HCT116 (cell line): ENCODE data around the gene PPFIBP1. TPM values are rescaled to one million over a fixed set of nuclear protein-coding genes. Genes with fewer than 3 reads are reported as not detected.

ENCODE experiments used
- ATAC-seq: fragments of 200-7000 bp; cut with Tn5 transposase; 2 replicates; pipeline ENCODE4 v1.9.1; 2020; ENCODE audit warnings: mild to moderate bottlenecking, moderate library complexity
- BruUV-seq: library from RNA; stranded (reverse); fragments of 400-500 nt; replicated peaks from 2 replicates; lab custom pipeline; 2021; lab: Mats Ljungman, UMichigan
- CTCF ChIA-PET: fragments of 300-600 bp; sonication (Branson Sonifier 250); formaldehyde crosslinking; loops from one replicate; lab custom pipeline; 2021; ENCODE audit warnings: antibody characterized with exemption; lab: Charles Lee
- POLR2A ChIA-PET: fragments of 300-600, 350-600 bp; sonication (Branson Sonifier 250); formaldehyde crosslinking; loops from one replicate; lab custom pipeline; 2021; ENCODE audit warnings: antibody characterized with exemption; lab: Charles Lee
- RAD21 ChIA-PET, 2 experiments: fragments of 300-600 bp; sonication (Branson Sonifier 250); formaldehyde crosslinking; loops; one replicate each; lab custom pipeline; 2023; ENCODE audit warnings: low total read pairs in 2 of 2; ENCODE audit not compliant: uncharacterized antibody in 2 of 2, unreplicated experiment in 2 of 2, low non-redundant PET in 1 of 2; lab: Charles Lee
- DNase-seq: peaks from one replicate; pipeline ENCODE4 v3.0.0-alpha.2; 2010; ENCODE audit warnings: low read depth, low spot score
- H2AFZ ChIP-seq: fragments of 200-600 bp; shearing (Covaris generic), sonication (generic); 2 replicates; pipeline ENCODE4 v1.6.1; 2017; ENCODE audit warnings: low read depth, mixed run types, mixed read lengths, antibody characterized with exemption, low read length; ENCODE audit not compliant: poor library complexity, severe bottlenecking
- H3K27ac ChIP-seq: 2 replicates; pipeline ENCODE4 v1.5.1; 2012; ENCODE audit warnings: low read depth, low read length
- H3K27me3 ChIP-seq: fragments of 200-600 bp; sonication (generic); 2 replicates; pipeline ENCODE4 v1.6.1; 2016; ENCODE audit warnings: mixed run types, low read length, mixed read lengths; ENCODE audit not compliant: insufficient read depth
- H3K36me3 ChIP-seq, 2 experiments: fragments of 200-500 bp in 1 of 2; fragments of 200-600 bp in 1 of 2; sonication (Bioruptor generic) in 1 of 2; sonication (generic) in 1 of 2; 2 replicates each; pipeline versions ENCODE4 v1.5.1 to v1.6.1; 2014 to 2016; ENCODE audit warnings: low read length in 2 of 2, inconsistent platforms in 1 of 2, mixed read lengths in 1 of 2, mixed run types in 1 of 2; ENCODE audit not compliant: insufficient read depth in 2 of 2, control insufficient read depth in 1 of 2
- H3K4me1 ChIP-seq, 2 experiments: fragments of 200-600 bp in 1 of 2; sonication (generic) in 1 of 2; 2 replicates each; pipeline versions ENCODE4 v1.5.1 to v1.6.1; 2012 to 2017; ENCODE audit warnings: low read length in 2 of 2, inconsistent platforms in 1 of 2, mild to moderate bottlenecking in 1 of 2, mixed read lengths in 1 of 2, mixed run types in 1 of 2, moderate library complexity in 1 of 2; ENCODE audit not compliant: insufficient read depth in 2 of 2, control insufficient read depth in 1 of 2
- H3K4me2 ChIP-seq: fragments of 200-600 bp; sonication (generic); 2 replicates; pipeline ENCODE4 v1.6.1; 2017; ENCODE audit warnings: mixed run types, low read length, mixed read lengths
- H3K4me3 ChIP-seq, 2 experiments: fragments of 200-600 bp in 1 of 2; sonication (generic) in 1 of 2; replicated peaks in 1 of 2; 2 replicates each; pipeline ENCODE4 v1.5.1; 2011 to 2016; ENCODE audit warnings: low read length in 2 of 2, control low read depth in 1 of 2, low read depth in 1 of 2, mild to moderate bottlenecking in 1 of 2, mixed read lengths in 1 of 2, mixed run types in 1 of 2
- H3K79me2 ChIP-seq: fragments of 200-600 bp; sonication (generic); 2 replicates; pipeline ENCODE4 v1.6.1; 2017; ENCODE audit warnings: mild to moderate bottlenecking, mixed run types, low read length, moderate library complexity, mixed read lengths; ENCODE audit not compliant: insufficient read depth
- H3K9ac ChIP-seq: fragments of 200-600 bp; sonication (generic); 2 replicates; pipeline ENCODE4 v1.6.1; 2016; ENCODE audit warnings: low read length, mixed read lengths
- H3K9me2 ChIP-seq: fragments of 200-600 bp; sonication (generic), shearing (Covaris generic); 2 replicates; pipeline ENCODE4 v1.6.1; 2017; ENCODE audit warnings: mixed run types, mild to moderate bottlenecking, moderate library complexity; ENCODE audit not compliant: insufficient read depth
- H3K9me3 ChIP-seq, 2 experiments: fragments of 200-500 bp in 1 of 2; fragments of 200-600 bp in 1 of 2; sonication (Bioruptor generic) in 1 of 2; sonication (generic) in 1 of 2; 2 replicates each; pipeline ENCODE4 v1.6.1; 2014 to 2017; ENCODE audit warnings: low read length in 2 of 2, mixed read lengths in 2 of 2, inconsistent platforms in 1 of 2, low read depth in 1 of 2, mild to moderate bottlenecking in 1 of 2, mixed run types in 1 of 2, moderate library complexity in 1 of 2; ENCODE audit not compliant: control insufficient read depth in 1 of 2, insufficient read depth in 1 of 2
- H4K20me1 ChIP-seq: fragments of 200-600 bp; sonication (generic), shearing (Covaris generic); 2 replicates; pipeline ENCODE4 v1.6.1; 2017; ENCODE audit warnings: mixed run types, mild to moderate bottlenecking, moderate library complexity; ENCODE audit not compliant: insufficient read depth
- CBX3 ChIP-seq: IDR thresholded peaks from 2 replicates; pipeline ENCODE4 v1.6.1; 2012; ENCODE audit warnings: low read depth
- CEBPB ChIP-seq: IDR thresholded peaks from 2 replicates; pipeline ENCODE4 v1.6.1; 2012; ENCODE audit warnings: low read depth
- CTCF ChIP-seq, 3 experiments: fragments of 200-600 bp in 1 of 3; sonication (generic) in 1 of 3; IDR thresholded peaks in 2 of 3; conservative IDR thresholded peaks in 1 of 3; 2 replicates each; pipeline ENCODE4 v1.5.1; 2012 to 2017; ENCODE audit warnings: low read depth in 2 of 3, low read length in 2 of 3, antibody characterized with exemption in 1 of 3, borderline replicate concordance in 1 of 3, control low read depth in 1 of 3, mild to moderate bottlenecking in 1 of 3, mixed read lengths in 1 of 3, mixed run types in 1 of 3, moderate library complexity in 1 of 3; ENCODE audit not compliant: insufficient read depth in 1 of 3
- POLR2AphosphoS5 ChIP-seq: IDR thresholded peaks from 2 replicates; pipeline ENCODE4 v1.6.1; 2011; ENCODE audit warnings: mild to moderate bottlenecking, low read depth, low read length, moderate library complexity
- REST ChIP-seq: IDR thresholded peaks from 2 replicates; pipeline ENCODE4 v1.6.1; 2012; ENCODE audit warnings: low read depth
- TCF7L2 ChIP-seq: IDR thresholded peaks from 2 replicates; pipeline ENCODE4 v1.7.0; 2011; ENCODE audit warnings: borderline replicate concordance, inconsistent platforms; ENCODE audit not compliant: insufficient read depth, insufficient read length; ENCODE audit errors: extremely low read depth
- YY1 ChIP-seq: IDR thresholded peaks from 2 replicates; pipeline ENCODE4 v1.6.1; 2011; ENCODE audit warnings: low read length, low read depth, moderate library complexity, mild to moderate bottlenecking; ENCODE audit not compliant: insufficient replicate concordance; ENCODE audit errors: extremely low read depth
- ZBTB33 ChIP-seq: IDR thresholded peaks from 2 replicates; pipeline ENCODE4 v1.6.1; 2011; ENCODE audit warnings: mild to moderate bottlenecking, low read length, moderate library complexity; ENCODE audit not compliant: insufficient replicate concordance; ENCODE audit errors: extremely low read depth
- ZNF274 ChIP-seq: fragments of 200-500 bp; sonication (Bioruptor generic); IDR thresholded peaks from 2 replicates; pipeline ENCODE4 v1.6.1; 2014; ENCODE audit warnings: mild to moderate bottlenecking, low read depth, low read length, inconsistent platforms
- intact Hi-C: fragments of 100-400 bp; cut with micrococcal nuclease; formaldehyde crosslinking; loops from 2 replicates; pipeline ENCODE4 v1.10.0; 2022
- total RNA-seq: library from RNA; stranded (reverse); gene quantifications from one replicate; pipeline ENCODE4 v1.2.1, GENCODE V29; 2021; ENCODE audit not compliant: unreplicated experiment

Gene PPFIBP1
- total RNA-seq, 1 experiment from 2014 or later, result 102 TPM

GRCh38 chr12:27623645-27624044 lies 99.6 kb downstream of the PPFIBP1 start (continued):
- TF ChIP-seq TCF7L2 (peak; percentile 59), POLR2AphosphoS5 (no peak), ZNF274 (no peak), ZBTB33 (no peak), CBX3 (peak; percentile 39; the same call in 1 of the 2 replicates), CEBPB (no peak)

- ATAC-seq, result no peak
- CTCF ChIA-PET, result no interaction called here
- Histone ChIP-seq H4K20me1 (no peaks in the 10 kb centered on the region), H3K9ac (no peak overlapping the region), H3K27ac (peak overlapping the region; percentile 62; the same call in 1 of the 2 replicates), H3K4me1 (peaks cover 82 to 85% of the 10 kb centered on the region in 2 experiments), H2AFZ (no peak overlapping the region), H3K4me3 (no peak overlapping the region), H3K27me3 (no peaks in the 10 kb centered on the region), H3K36me3 (no peaks in the 10 kb centered on the region), H3K4me2 (no peak overlapping the region; the same call in 1 of the 2 replicates), H3K79me2 (peaks cover 43% of the 10 kb centered on the region), H3K9me2 (no peaks in the 10 kb centered on the region), H3K9me3 (no peaks in the 10 kb centered on the region)
- intact Hi-C loops, result no loop called here
- no peak for DNase-seq
- RAD21 ChIA-PET, result no interaction called here
- no TSS peak for BruUV-seq
- no peak for TF ChIP-seq YY1
- no peak for TF ChIP-seq REST
- TF ChIP-seq CTCF (IDR thresholded peaks at IDR 0.05 in 2 of 3, conservative IDR thresholded peaks at IDR 0.05 in 1 of 3; ENCODE audit: borderline replicate concordance in 1 of 3, insufficient read depth in 1 of 3, low read depth in 2 of 3, low read length in 2 of 3), result no peak
- POLR2A ChIA-PET, result no interaction called here
Measured at GRCh38 chr12:27624586-27624985, 100.6 kb downstream of the PPFIBP1 start.
